HG03565 (cell line): ENCODE measurements around the gene TTC22.

Experiments used
- ATAC-seq: cut with Tn5 transposase; IDR thresholded peaks from one replicate; pipeline ENCODE4 v1.9.1; 2021; ENCODE audit warnings: mild to moderate bottlenecking, moderate library complexity; ENCODE audit not compliant: unreplicated experiment

Gene TTC22

DNA sequence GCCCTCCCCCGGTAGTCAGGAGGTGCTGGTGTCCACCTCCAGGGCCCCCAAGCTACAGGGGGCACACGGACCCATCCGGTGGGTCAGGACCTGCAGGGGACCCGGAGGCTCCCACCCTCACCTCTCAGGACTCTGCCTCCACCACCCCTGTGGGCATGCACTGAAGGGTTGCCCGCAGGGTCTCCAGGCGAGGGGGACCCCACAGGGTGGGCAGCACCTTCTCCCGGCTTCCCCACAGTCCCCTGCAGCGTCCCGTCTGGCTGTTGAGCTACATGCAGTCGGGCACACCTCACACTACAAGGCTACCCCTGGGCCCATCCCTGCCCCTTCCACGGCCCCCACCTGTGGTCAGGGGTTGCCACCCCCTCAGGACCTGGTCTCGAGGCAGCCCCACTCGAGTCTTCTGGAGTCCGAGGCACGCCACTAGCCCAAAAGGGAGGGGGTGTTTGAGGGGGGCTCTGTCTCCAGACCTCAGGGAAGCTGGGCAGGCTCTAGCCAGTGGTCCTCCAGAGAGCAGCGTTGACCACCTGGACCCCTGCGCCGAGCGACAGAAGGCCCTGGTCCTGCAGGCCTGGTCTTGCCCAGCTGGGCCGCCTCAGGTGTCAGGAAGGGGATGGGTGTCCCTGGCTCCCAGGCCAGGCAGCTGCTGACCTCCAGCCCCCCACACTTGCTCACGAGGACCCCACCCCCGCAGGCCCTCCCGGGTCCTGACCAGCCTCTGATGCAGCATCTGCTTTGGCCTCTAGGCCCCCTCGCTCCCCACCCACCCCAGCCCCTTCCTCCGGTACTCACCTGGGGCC lies 46.4 kb downstream of the TTC22 start:
- no peak for ATAC-seq

DNA sequence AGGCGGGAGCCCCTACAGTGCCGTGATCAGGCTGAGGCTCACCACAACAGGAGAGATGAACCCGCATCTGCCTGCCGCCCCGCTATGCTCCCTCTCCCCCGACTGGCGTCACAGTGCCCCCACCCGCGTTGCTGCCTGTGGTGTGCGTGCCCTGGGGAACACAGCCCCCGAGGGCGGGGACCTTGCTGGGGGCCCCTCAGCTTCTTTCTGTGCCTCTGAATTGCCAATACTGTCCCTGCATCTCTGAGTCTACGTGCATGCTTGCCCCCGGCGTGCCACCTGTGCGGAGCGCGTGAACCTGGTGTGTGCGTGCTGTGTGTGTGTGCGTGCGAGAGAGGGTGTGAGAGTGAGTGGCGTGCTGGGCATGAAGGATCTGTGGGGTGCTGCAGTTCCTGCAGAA lies 47.1 kb downstream of the TTC22 start:
- no peak for ATAC-seq

DNA sequence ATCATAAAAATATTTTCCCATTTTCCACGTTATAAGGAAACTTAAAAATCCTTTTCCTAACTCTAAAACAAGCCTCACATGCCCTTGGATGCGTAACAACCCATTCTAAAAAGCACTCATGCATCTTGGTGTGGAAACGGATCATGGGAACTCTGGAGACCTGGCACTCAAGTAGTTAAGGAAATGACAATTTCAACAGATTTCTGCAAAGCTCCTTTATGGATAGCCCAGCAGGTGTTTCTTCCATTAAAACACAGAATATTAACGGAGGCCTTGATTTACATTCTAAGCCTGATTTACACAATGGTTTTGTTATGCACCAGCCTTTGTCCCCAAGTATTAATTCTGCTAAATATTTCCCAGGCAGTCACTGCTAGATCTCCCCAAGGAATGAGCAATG lies 49.7 kb downstream of the TTC22 start:
- ATAC-seq = no peak

DNA sequence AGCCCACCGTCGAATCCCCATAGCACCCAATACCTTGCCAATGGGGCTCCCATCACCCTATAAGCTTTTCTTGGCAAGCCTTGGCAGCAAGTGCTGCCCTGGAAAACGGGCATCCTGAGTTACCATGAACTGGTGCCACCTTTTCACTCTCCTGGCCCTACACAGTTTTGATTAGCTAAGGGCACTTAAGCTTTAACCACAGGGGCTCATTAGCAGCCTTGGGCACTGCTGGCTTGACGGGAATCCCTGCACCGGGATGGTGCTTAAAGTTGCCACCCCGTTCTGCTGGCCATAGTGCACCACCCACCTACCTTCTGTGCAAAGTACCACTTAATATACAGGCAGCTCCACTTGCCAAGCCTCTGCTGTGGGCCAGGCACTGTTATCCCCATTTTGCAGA lies 50.5 kb downstream of the TTC22 start:
- ATAC-seq = no peak

DNA sequence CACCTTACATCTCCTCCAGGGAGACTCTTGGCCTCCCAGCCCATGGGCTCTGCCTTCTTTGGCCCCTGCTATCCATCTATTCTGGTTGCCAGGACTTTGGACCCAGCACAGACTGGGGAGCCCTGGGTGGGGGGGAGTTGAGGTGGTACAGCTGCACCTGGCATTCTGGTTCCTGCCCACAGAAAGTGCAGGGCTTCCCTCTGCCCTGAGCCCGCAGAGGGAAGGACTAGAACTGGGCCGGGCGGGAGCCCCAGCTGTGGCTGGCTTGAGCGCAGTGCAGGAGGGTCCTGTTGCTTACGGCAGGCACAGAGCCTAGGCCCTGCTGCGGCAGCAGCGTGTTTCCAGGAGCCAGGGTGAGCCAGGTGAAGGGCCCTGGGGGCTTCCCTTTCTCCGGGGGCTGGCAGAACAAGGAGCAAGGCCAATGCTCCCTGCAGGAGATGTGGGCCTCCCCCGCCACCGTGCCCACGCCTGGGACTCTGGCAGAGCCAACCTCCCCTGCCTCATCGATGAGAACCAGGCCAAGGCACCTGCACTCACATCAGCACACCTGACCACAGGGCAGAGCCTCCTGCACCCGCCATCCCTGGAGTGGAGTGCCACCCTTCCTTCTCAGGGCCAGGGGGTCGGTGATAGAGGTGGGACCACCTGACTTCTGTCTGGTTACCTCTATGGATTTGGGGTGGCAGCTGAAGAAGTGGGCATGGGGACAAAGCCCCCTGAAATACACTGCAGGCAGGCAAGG lies 52.9 kb downstream of the TTC22 start:
- ATAC-seq = no peak

DNA sequence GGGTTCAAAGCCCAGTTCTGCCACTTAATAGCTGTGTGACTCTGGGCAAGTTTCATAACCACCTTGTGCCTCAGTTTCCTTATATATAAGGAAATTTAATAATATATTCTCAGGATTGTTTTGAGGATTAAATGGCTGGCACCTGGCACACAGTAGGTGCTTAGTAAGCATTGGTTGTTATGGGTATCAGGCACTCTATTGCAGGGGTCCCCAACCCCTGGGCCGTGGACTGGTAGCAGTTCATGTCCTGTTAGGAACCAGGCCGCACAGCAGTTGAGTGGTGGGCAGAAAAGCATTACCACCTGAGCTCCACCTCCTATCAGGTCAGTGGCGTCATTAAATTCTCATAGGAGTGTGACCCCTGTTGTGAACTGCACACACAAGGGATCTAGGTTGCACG lies 55.3 kb downstream of the TTC22 start:
- no peak for ATAC-seq

DNA sequence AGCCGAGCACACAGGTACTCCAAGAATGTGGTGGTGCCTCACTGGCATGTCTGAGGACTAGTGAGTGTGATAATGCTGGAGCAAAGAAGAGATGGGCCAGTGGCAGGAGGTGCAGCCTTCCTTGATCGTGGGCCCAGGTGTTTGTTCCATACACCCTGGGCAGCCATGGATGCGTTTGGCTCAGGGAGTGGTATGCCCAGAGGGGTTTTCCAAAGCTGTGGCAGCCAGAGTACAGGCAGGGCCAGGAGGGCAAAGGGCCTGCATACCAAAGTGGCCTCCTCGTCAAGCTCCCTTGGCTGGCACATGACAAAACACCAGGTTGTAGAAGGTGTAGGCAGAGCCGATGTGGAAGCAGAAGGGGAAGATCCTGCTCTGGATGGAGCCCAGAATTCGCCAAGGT lies 55.8 kb downstream of the TTC22 start:
- no peak for ATAC-seq

DNA sequence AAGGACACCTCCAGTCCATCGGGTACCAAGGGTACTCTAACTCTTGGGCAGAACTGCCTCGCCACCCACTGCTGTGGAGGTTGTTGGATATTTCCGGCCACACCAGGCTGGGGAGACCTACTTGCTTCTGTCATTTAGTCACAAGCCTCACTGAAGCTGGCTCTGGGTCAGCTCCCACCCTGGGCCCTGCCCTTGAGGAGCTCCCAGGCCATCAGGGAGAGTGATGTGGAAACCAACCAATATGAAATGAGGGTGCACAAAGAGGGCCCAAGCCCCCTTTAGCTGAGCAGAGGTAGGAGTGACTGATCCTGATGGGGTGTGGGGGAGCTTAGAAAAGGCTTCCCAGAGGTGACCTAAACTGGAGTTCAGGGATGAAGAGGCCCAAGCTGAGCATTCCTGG lies 56.4 kb downstream of the TTC22 start:
- no peak for ATAC-seq

DNA sequence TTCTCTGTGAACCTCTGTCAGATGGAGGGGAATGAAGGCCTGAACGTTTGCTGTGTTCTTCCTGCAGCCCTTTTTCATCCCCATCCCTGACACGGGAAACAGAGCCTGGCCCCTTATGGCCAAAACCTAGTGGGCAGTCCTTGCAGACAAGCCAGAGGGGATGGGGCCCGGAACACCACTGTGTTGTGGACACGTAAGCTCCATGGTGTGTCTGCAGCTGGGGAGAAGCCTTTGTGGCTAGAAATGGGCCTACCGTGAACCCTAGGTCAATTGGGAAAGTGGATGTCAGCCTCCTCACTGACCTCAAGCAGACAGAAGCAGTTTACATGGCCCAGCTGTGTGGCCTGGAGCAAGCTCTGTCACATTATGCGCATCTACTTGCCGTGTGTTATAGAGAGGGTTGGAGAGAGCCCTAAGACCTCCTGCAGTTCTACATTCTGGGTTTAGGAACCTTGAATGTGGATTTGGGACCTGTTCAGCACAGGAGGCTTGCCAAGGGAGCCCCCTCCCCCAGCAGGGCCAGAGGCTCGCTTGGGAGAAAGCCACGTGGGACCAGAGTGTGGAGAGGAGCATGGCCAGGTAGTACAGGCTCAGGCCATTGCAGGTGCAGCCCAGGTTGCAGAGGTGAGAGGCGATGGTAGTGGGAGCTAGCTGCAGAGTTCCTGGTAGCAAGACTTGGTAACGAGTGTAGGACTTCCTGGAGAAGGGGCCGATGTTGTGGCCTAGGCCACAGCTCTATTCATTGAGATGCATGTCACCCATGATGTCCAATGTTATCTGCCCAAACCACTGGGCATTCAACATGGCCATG lies 57.5 kb downstream of the TTC22 start:
- no peak for ATAC-seq

DNA sequence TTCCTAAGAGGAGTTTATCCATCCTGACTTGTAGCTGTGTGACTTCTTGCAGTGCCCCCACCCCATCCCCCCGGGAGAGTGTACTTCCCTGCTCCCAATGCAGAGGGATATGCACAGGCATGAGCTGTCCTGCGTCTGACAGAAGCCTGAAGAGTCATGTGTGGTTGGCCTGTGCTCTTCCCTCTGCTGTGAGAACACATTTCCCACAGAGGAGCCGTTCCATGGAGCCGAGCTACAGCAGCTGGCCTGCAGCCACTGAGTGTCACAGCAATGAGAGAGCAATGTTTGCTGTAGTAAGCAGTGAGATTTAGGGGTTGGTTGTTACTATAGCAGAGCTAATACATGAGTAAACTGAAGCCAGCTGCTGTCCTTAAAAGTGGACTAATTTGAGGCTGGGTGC lies 58.8 kb downstream of the TTC22 start:
- ATAC-seq = no peak

DNA sequence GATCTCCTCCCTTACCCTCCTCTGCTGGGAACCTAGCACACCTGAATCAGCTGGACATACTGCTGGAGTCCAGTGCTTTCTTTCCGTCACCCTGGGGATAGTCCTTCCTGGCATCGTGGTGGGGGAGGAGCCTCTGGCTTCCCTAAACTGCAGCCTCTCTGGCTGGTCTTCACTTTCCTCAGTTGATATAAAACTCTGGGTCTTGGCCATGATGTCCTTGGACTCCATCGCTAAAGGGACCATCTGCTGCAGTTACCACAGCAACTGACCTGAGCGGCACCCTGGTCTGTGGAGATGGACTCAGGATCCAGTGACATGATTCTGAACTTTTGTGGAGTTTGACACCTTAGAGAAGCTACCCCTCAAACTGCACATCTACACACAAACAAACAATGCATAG lies 59.6 kb downstream of the TTC22 start:
- ATAC-seq = no peak

DNA sequence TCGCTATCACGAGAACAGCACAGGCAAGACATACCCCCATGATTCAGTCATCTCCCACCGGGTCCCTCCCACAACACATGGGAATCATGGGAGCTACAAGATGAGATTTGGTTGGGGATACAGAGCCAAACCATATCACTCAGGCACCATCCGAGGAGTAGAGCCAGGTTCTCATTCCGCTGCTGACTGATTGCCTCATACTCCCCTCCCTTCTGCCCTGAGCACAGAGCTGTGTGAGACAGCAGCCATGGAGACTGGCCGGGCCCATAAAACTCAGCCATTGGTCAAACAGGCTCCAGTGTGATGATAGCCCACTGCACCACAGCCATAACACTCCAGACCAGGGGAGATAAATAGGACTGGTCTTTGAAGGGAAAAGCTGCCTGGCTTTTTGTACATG lies 62.9 kb downstream of the TTC22 start:
- no peak for ATAC-seq

DNA sequence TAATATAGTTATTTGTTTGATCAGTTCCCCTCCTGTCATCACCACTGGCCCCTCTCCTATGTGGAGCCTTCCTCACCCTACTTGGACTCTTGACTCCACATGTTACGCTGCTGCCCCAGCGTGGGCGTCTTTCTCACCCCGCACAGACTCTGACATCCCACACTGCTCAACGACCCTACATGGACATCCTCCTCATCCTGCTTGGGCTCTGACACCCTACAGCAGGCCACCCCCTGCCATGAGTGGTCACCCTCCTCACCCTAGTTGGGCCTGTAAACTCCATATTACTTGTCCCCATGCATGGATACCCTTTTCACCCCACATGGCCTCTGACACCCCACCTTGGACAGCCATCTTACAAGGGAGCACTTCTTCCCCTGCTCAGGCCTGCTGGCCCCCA lies 64.4 kb downstream of the TTC22 start:
- ATAC-seq = no peak
